GM23338 (cell line): ENCODE measurements around the gene ANP32A. TPM values are rescaled to one million over a fixed set of nuclear protein-coding genes. Genes with fewer than 3 reads are reported as not detected.

Experiments used
- ATAC-seq: fragments of 200-7000 bp; cut with Tn5 transposase; 3 replicates; pipeline ENCODE4 v1.9.1; 2020
- DNase-seq: peaks from one replicate; pipeline ENCODE4 v3.0.0-alpha.2; 2015; ENCODE audit warnings: low spot score
- H2AFZ ChIP-seq: fragments of 200-600 bp; sonication (generic); 2 replicates; pipeline ENCODE4 v1.8.0; 2016; ENCODE audit warnings: antibody characterized with exemption, mild to moderate bottlenecking, moderate library complexity
- H3F3A ChIP-seq: fragments of 200-600 bp; sonication (generic); replicated peaks from 2 replicates; pipeline ENCODE4 v1.8.0; 2017; ENCODE audit warnings: antibody characterized with exemption, mixed run types, low read depth
- H3K27ac ChIP-seq: fragments of 200-600 bp; sonication (generic); 2 replicates; pipeline ENCODE4 v1.6.1; 2016; ENCODE audit warnings: low read depth
- H3K27me3 ChIP-seq: fragments of 200-600 bp; sonication (generic); 2 replicates; pipeline ENCODE4 v1.8.0; 2016; ENCODE audit warnings: mild to moderate bottlenecking, mixed run types, moderate library complexity; ENCODE audit not compliant: insufficient read depth
- H3K36me3 ChIP-seq: fragments of 200-600 bp; sonication (generic); 2 replicates; pipeline ENCODE4 v1.8.0; 2016; ENCODE audit warnings: mild to moderate bottlenecking; ENCODE audit not compliant: insufficient read depth
- H3K4me1 ChIP-seq: fragments of 200-600 bp; sonication (generic); 2 replicates; pipeline ENCODE4 v1.8.0; 2016; ENCODE audit warnings: mild to moderate bottlenecking, moderate library complexity; ENCODE audit not compliant: insufficient read depth
- H3K4me2 ChIP-seq: fragments of 200-600 bp; sonication (generic); 2 replicates; pipeline ENCODE4 v1.7.1; 2017; ENCODE audit warnings: mixed run types
- H3K4me3 ChIP-seq: fragments of 200-600 bp; sonication (generic); 2 replicates; pipeline ENCODE4 v1.6.1; 2016; ENCODE audit warnings: mixed run types
- H3K79me2 ChIP-seq: fragments of 200-600 bp; sonication (generic); replicated peaks from 2 replicates; pipeline ENCODE4 v1.8.0; 2017; ENCODE audit warnings: mild to moderate bottlenecking; ENCODE audit not compliant: insufficient read depth
- H3K9me2 ChIP-seq: fragments of 200-600 bp; sonication (generic); 2 replicates; pipeline ENCODE4 v1.8.0; 2017; ENCODE audit not compliant: insufficient read depth
- H4K20me1 ChIP-seq: fragments of 200-600 bp; sonication (generic); replicated peaks from 2 replicates; pipeline ENCODE4 v1.8.0; 2017; ENCODE audit warnings: mild to moderate bottlenecking; ENCODE audit not compliant: insufficient read depth
- H3K27ac Mint-ChIP-seq: 2 replicates; pipeline ENCODE4 v1.8.0; 2020; ENCODE audit warnings: inconsistent platforms, mild to moderate bottlenecking, moderate library complexity, mixed read lengths
- H3K27me3 Mint-ChIP-seq: 3 replicates; pipeline ENCODE4 v1.8.0; 2022; ENCODE audit warnings: low read depth, mild to moderate bottlenecking, moderate library complexity, mixed read lengths, inconsistent platforms; ENCODE audit not compliant: insufficient read depth, poor library complexity
- H3K36me3 Mint-ChIP-seq: 3 replicates; pipeline ENCODE4 v1.8.0; 2021; ENCODE audit warnings: low read depth, mild to moderate bottlenecking, inconsistent platforms, moderate library complexity, mixed read lengths
- H3K4me1 Mint-ChIP-seq: 3 replicates; pipeline ENCODE4 v1.8.0; 2020; ENCODE audit warnings: mild to moderate bottlenecking, inconsistent platforms, mixed read lengths
- H3K4me3 Mint-ChIP-seq: 3 replicates; pipeline ENCODE4 v1.8.0; 2021; ENCODE audit warnings: moderate library complexity, mild to moderate bottlenecking, inconsistent platforms, mixed read lengths
- H3K9me3 Mint-ChIP-seq: 3 replicates; pipeline ENCODE4 v1.8.0; 2020; ENCODE audit warnings: moderate library complexity, mild to moderate bottlenecking, inconsistent platforms, mixed read lengths
- CREB1 ChIP-seq: fragments of 250-450 bp; sonication (Bioruptor Pico); IDR thresholded peaks from 2 replicates; pipeline ENCODE4 v1.5.0; 2020; ENCODE audit warnings: low read depth, mild to moderate bottlenecking, moderate library complexity
- CTCF ChIP-seq, 2 experiments: fragments of 200-600 bp in 1 of 2; sonication (generic) in 1 of 2; conservative IDR thresholded peaks; 2 replicates each; pipeline versions ENCODE4 v1.5.1 to v1.6.1; 2016 to 2017; ENCODE audit warnings: antibody characterized with exemption in 2 of 2, low read depth in 2 of 2, mild to moderate bottlenecking in 2 of 2, moderate library complexity in 1 of 2
- ETS1 ChIP-seq: IDR thresholded peaks from 2 replicates; pipeline ENCODE4 v1.6.1; 2016; ENCODE audit warnings: antibody characterized with exemption
- EZH2 ChIP-seq: fragments of 200-600 bp; sonication (generic); IDR thresholded peaks from one replicate; pipeline ENCODE4 v1.8.0; 2017; ENCODE audit warnings: antibody characterized with exemption, mild to moderate bottlenecking, low read depth; ENCODE audit not compliant: unreplicated experiment
- EZH2phosphoT487 ChIP-seq: fragments of 200-600 bp; sonication (generic); IDR thresholded peaks from one replicate; pipeline ENCODE4 v1.8.1; 2018; ENCODE audit warnings: antibody characterized with exemption; ENCODE audit not compliant: unreplicated experiment
- JUNB ChIP-seq: IDR thresholded peaks from one replicate; pipeline ENCODE4 v1.6.1; 2016; ENCODE audit warnings: antibody characterized with exemption; ENCODE audit not compliant: unreplicated experiment
- NANOG ChIP-seq: IDR thresholded peaks from 2 replicates; pipeline ENCODE4 v1.6.1; 2016; ENCODE audit warnings: antibody characterized with exemption, borderline replicate concordance
- POLR2AphosphoS5 ChIP-seq: IDR thresholded peaks from 2 replicates; pipeline ENCODE4 v1.6.1; 2016; ENCODE audit warnings: antibody characterized with exemption, low read depth
- REST ChIP-seq: IDR thresholded peaks from one replicate; pipeline ENCODE4 v1.6.1; 2018; ENCODE audit warnings: antibody characterized with exemption; ENCODE audit not compliant: unreplicated experiment
- STAT1 ChIP-seq: IDR thresholded peaks from one replicate; pipeline ENCODE4 v1.6.1; 2016; ENCODE audit warnings: antibody characterized with exemption; ENCODE audit not compliant: unreplicated experiment
- ZNF114 ChIP-seq: fragments of 250-450 bp; sonication (Bioruptor Pico); IDR thresholded peaks from 2 replicates; pipeline ENCODE4 v1.5.0; 2020; ENCODE audit warnings: mild to moderate bottlenecking, moderate library complexity
- ZNF331 ChIP-seq: fragments of 250-450 bp; sonication (Bioruptor Pico); IDR thresholded peaks from 2 replicates; pipeline ENCODE4 v1.5.0; 2020; ENCODE audit warnings: low read depth, mild to moderate bottlenecking, moderate library complexity
- ZNF462 ChIP-seq: fragments of 250-450 bp; sonication (Bioruptor Pico); IDR thresholded peaks from 2 replicates; pipeline ENCODE4 v1.5.0; 2020; ENCODE audit warnings: mild to moderate bottlenecking, moderate library complexity
- polyA plus RNA-seq: library from polyadenylated mRNA; unstranded; fragments of >200 nt; fragmentation: Nextera tagmentation; extraction: Ambion mirVana; gene quantifications from 2 replicates; pipeline ENCODE4 v1.2.1, GENCODE V29; 2016
- total RNA-seq: library from RNA; depleted of rRNA; stranded (reverse); fragments of >200 nt; shearing (Covaris generic); gene quantifications from 2 replicates; pipeline ENCODE4 v1.2.3, GENCODE V29; 2014

Gene ANP32A
- total and polyA plus RNA-seq, 2 experiments from 2014 or later: 204 to 304 TPM

GRCh38 chr15:68797191-68797590 lies 23.5 kb downstream of the ANP32A start:
- Mint-ChIP-seq H3K4me1 (peaks cover 74% of the 10 kb centered on the region), H3K4me3 (no peak overlapping the region), H3K36me3 (peaks cover 24% of the 10 kb centered on the region; the same call in 2 of the 3 replicates), H3K27me3 (peaks cover 22% of the 10 kb centered on the region), H3K9me3 (no peaks in the 10 kb centered on the region), H3K27ac (no peak overlapping the region)
- Histone ChIP-seq H2AFZ (no peak overlapping the region), H3K4me3 (no peak overlapping the region), H3F3A (no peaks in the 10 kb centered on the region), H3K4me2 (no peak overlapping the region), H3K4me1 (peaks cover 58% of the 10 kb centered on the region), H3K27ac (no peak overlapping the region), H3K9me2 (no peaks in the 10 kb centered on the region), H3K36me3 (no peaks in the 10 kb centered on the region), H3K27me3 (no peaks in the 10 kb centered on the region), H4K20me1 (peaks cover 82% of the 10 kb centered on the region), H3K79me2 (peaks cover 97% of the 10 kb centered on the region)
- ATAC-seq (no peak), DNase-seq (no peak)
- TF ChIP-seq ETS1 (no peak), NANOG (no peak), EZH2phosphoT487 (no peak), STAT1 (no peak), REST (no peak), ZNF331 (CRISPR knock-in tag) (no peak), POLR2AphosphoS5 (no peak), JUNB (no peak), ZNF462 (CRISPR knock-in tag) (no peak), ZNF114 (CRISPR knock-in tag) (no peak), CREB1 (CRISPR knock-in tag) (no peak), CTCF (conservative IDR thresholded peaks at IDR 0.05; ENCODE audit: low read depth in 2 of 2) (no peak), EZH2 (no peak)
